ENCODE data around the gene SPAG9.

DNA sequence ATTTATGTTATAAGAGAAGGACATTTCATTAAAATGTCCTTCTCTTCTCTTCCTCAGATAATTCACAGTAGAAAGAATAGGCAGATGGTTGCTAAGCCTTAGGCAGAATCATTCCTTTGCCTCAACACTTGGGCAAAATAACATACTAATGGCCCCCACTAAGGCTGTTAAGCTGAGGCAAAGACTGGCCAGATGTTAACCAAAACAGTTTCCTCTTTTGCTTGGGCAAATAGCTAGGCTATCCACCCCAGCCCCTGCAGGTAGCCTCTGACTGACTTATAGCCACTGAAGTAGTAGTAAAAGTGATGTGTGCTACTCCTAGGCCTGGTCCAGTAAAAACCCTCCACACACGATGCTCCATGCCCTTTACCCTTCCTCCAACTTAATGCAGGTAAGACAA is 55.2 kb downstream of the SPAG9 start:
- TF ChIP-seq POLR2A (IDR thresholded peaks at IDR 0.05): no peak
- TF ChIP-seq, protein P1, sequence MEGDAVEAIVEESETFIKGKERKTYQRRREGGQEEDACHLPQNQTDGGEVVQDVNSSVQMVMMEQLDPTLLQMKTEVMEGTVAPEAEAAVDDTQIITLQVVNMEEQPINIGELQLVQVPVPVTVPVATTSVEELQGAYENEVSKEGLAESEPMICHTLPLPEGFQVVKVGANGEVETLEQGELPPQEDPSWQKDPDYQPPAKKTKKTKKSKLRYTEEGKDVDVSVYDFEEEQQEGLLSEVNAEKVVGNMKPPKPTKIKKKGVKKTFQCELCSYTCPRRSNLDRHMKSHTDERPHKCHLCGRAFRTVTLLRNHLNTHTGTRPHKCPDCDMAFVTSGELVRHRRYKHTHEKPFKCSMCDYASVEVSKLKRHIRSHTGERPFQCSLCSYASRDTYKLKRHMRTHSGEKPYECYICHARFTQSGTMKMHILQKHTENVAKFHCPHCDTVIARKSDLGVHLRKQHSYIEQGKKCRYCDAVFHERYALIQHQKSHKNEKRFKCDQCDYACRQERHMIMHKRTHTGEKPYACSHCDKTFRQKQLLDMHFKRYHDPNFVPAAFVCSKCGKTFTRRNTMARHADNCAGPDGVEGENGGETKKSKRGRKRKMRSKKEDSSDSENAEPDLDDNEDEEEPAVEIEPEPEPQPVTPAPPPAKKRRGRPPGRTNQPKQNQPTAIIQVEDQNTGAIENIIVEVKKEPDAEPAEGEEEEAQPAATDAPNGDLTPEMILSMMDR (IDR thresholded peaks at IDR 0.05): no peak
- no peak for TF ChIP-seq POLR2AphosphoS5 (IDR thresholded peaks at IDR 0.05)
